HepG2 (cell line): ENCODE measurements around the gene HES6. TPM values are rescaled to one million over a fixed set of nuclear protein-coding genes. Genes with fewer than 3 reads are reported as not detected.
A peak's percentile ranks its signal among the peaks of the same experiment; 100 is the strongest.

Source experiments
- ATF2 ChIP-seq: sonication (generic); formaldehyde crosslinking; IDR thresholded peaks from 2 replicates; pipeline ENCODE4 v1.4.0; 2020; ENCODE audit warnings: missing genetic modification reagents
- ATRX ChIP-seq: sonication (generic); formaldehyde crosslinking; IDR thresholded peaks from 2 replicates; pipeline ENCODE4 v1.4.0; 2020; ENCODE audit warnings: missing genetic modification reagents, borderline replicate concordance
- BRD4 ChIP-seq: sonication (generic); formaldehyde crosslinking; IDR thresholded peaks from 2 replicates; pipeline ENCODE4 v1.4.0; 2020; ENCODE audit warnings: missing genetic modification reagents
- FOXJ3 ChIP-seq: sonication (generic); formaldehyde crosslinking; IDR thresholded peaks from 2 replicates; pipeline ENCODE4 v1.4.0; 2020; ENCODE audit warnings: missing genetic modification reagents, mild to moderate bottlenecking, borderline replicate concordance
- HMGA1 ChIP-seq: sonication (generic); formaldehyde crosslinking; conservative IDR thresholded peaks from 2 replicates; pipeline ENCODE4 v1.4.0; 2020; ENCODE audit warnings: missing genetic modification reagents
- HNRNPK ChIP-seq: fragments of 200-400 bp; formaldehyde crosslinking; IDR thresholded peaks from 2 replicates; pipeline ENCODE4 v1.6.1; 2018; ENCODE audit warnings: low read length, low read depth, moderate library complexity, mild to moderate bottlenecking; ENCODE audit not compliant: poor library complexity, severe bottlenecking
- MEIS2 ChIP-seq: sonication (generic); formaldehyde crosslinking; IDR thresholded peaks from 2 replicates; pipeline ENCODE4 v1.9.0; 2021; ENCODE audit warnings: mild to moderate bottlenecking, missing genetic modification reagents
- NFE2 ChIP-seq: sonication (generic); formaldehyde crosslinking; IDR thresholded peaks from 2 replicates; pipeline ENCODE4 v1.4.0; 2020; ENCODE audit warnings: missing genetic modification reagents
- PLRG1 ChIP-seq: fragments of 450-650 bp; conservative IDR thresholded peaks from 2 replicates; pipeline ENCODE4 v1.6.1; 2016
- PPARG ChIP-seq: conservative IDR thresholded peaks from 2 replicates; pipeline ENCODE4 v1.6.1; 2016; ENCODE audit warnings: missing biosample characterization, missing genetic modification reagents
- SNRNP70 ChIP-seq: fragments of 200-400 bp; formaldehyde crosslinking; IDR thresholded peaks from 2 replicates; pipeline ENCODE4 v1.6.1; 2017; ENCODE audit warnings: mild to moderate bottlenecking, low read depth, low read length, moderate library complexity
- TCF12 ChIP-seq, 2 experiments: fragments of 450-650 bp in 1 of 2; sonication (generic) in 1 of 2; formaldehyde crosslinking in 1 of 2; IDR thresholded peaks; 2 replicates each; pipeline versions ENCODE4 v1.6.1 to v1.8.0; 2017 to 2022; ENCODE audit warnings: antibody characterized with exemption in 1 of 2, mild to moderate bottlenecking in 1 of 2, missing genetic modification reagents in 1 of 2, moderate library complexity in 1 of 2
- TFAP4 ChIP-seq: sonication (generic); IDR thresholded peaks from 2 replicates; pipeline ENCODE4 v1.6.1; 2016; ENCODE audit warnings: low read depth, borderline replicate concordance
- ZBTB46 ChIP-seq: sonication (generic); formaldehyde crosslinking; IDR thresholded peaks from 2 replicates; pipeline ENCODE4 v1.4.0; 2020; ENCODE audit warnings: mild to moderate bottlenecking, missing genetic modification reagents, borderline replicate concordance
- ZFP36L1 ChIP-seq: sonication (generic); formaldehyde crosslinking; IDR thresholded peaks from 2 replicates; pipeline ENCODE4 v1.8.0; 2022; ENCODE audit warnings: mild to moderate bottlenecking, missing genetic modification reagents, moderate library complexity
- ZIK1 ChIP-seq: sonication (generic); formaldehyde crosslinking; IDR thresholded peaks from 2 replicates; pipeline ENCODE4 v1.5.0; 2020; ENCODE audit warnings: mild to moderate bottlenecking, low read depth, missing genetic modification reagents, borderline replicate concordance
- ZNF317 ChIP-seq: sonication (generic); formaldehyde crosslinking; IDR thresholded peaks from 2 replicates; pipeline ENCODE4 v1.5.0; 2020; ENCODE audit warnings: mild to moderate bottlenecking, missing genetic modification reagents
- ZNF350 ChIP-seq: sonication (generic); formaldehyde crosslinking; IDR thresholded peaks from 2 replicates; pipeline ENCODE4 v1.4.0; 2020; ENCODE audit warnings: mild to moderate bottlenecking, low read depth, missing genetic modification reagents, borderline replicate concordance
- ZNF557 ChIP-seq: sonication (generic); formaldehyde crosslinking; IDR thresholded peaks from 2 replicates; pipeline ENCODE4 v1.4.0; 2020; ENCODE audit warnings: missing genetic modification reagents
- ZNF567 ChIP-seq: sonication (generic); formaldehyde crosslinking; IDR thresholded peaks from 2 replicates; pipeline ENCODE4 v1.8.1; 2023; ENCODE audit warnings: mild to moderate bottlenecking, missing genetic modification reagents, borderline replicate concordance
- ZNF574 ChIP-seq: sonication (generic); formaldehyde crosslinking; IDR thresholded peaks from 2 replicates; pipeline ENCODE4 v1.4.0; 2020; ENCODE audit warnings: missing genetic modification reagents
- ZNF883 ChIP-seq: sonication (generic); formaldehyde crosslinking; IDR thresholded peaks from 2 replicates; pipeline ENCODE4 v1.5.1; 2020; ENCODE audit warnings: mild to moderate bottlenecking, missing genetic modification reagents; ENCODE audit errors: not compliant biosample characterization
- polyA plus RNA-seq, 8 experiments: library from polyadenylated mRNA; depleted of rRNA in 3 of 8; stranded (reverse) in 7 of 8; unstranded in 1 of 8; fragments of >200 nt; fragmentation: Illumina TruSeq in 4 of 8; extraction: Trizol in 4 of 8; gene quantifications; 2 replicates each; pipeline versions ENCODE4 v1.2.1 to v1.2.3, GENCODE V29; 2011 to 2016; ENCODE audit warnings: low read depth in 4 of 8, missing spikeins in 1 of 8, mixed read lengths in 1 of 8; ENCODE audit not compliant: insufficient read depth in 1 of 8
- total RNA-seq, 5 experiments: library from RNA; depleted of rRNA; stranded (reverse); fragments of >200 nt; fragmentation: Illumina TruSeq; extraction: Trizol; gene quantifications; 2 replicates each; pipeline ENCODE4 v1.2.3, GENCODE V29; 2016; ENCODE audit warnings: low read depth in 1 of 5

Gene HES6
- total and polyA plus RNA-seq, 2 of the 13 experiments (the other 11 are each of a cell fraction or from before 2014, with no cell fraction given), result 19.5 to 82.8 TPM

DNA sequence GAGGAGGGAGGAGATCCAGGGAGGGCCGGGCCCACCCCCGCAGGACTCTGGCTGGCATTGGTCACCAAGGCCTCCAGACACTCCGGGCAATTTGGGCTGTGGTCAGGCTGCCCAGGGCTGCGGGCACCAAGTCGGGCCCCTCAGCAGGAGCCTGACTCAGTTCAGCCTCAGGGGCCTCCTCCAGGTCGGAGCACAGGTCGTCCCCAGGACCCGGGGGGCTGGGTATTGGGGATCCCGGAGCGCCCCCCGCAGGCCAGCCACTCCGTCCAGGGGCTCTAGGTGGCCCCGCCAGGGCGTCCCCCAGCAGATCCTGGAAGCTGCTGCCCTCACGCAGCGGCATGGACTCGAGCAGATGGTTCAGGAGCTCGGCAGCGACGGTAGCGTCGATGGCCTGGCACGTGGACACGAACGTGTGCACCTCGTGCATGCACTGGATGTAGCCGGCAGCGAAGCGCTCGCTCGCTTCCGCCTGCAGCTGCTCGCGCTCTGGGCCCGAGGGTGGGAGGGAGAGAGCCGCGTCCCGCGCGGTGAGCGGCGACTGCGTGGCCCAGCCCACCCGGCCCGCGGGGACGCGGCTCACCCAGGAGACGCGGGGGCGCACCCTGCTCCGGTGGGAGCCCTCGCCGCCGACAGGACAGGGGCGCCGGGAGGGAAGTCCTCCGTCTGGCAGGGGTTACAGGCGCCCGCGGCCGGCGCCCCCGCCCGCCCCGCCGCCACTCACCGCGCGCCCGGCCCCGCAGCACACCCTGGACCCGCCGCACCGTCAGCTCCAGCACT lies 884 bp downstream of the HES6 start (continued):
- TF ChIP-seq TFAP4, result no peak
- peak; percentile 97 for TF ChIP-seq MEIS2 (CRISPR knock-in tag)
- peak; percentile 99 for TF ChIP-seq ZIK1
- TF ChIP-seq ZFP36L1 (CRISPR knock-in tag), result peak; percentile 86; the same call in 1 of the 2 replicates
- TF ChIP-seq ZNF574 (CRISPR knock-in tag), result peak; percentile 92
- TF ChIP-seq ZNF883 (CRISPR knock-in tag), result peak; percentile 98
- TF ChIP-seq ZNF317 (CRISPR knock-in tag), result peak; percentile 87
- 0 out of 2 replicates have a peak, but pooled peaks have one; percentile 82 for TF ChIP-seq ZNF567 (CRISPR knock-in tag)
- TF ChIP-seq HMGA1, result no peak
- no peak for TF ChIP-seq ZBTB46 (CRISPR knock-in tag)
- TF ChIP-seq PPARG (CRISPR knock-in tag), result peak; percentile 65
- TF ChIP-seq FOXJ3 (CRISPR knock-in tag), result peak; percentile 73
- TF ChIP-seq ATRX (CRISPR knock-in tag), result peak; percentile 95; the same call in 1 of the 2 replicates
- TF ChIP-seq TCF12 (IDR thresholded peaks at IDR 0.05), result no peak
- TF ChIP-seq TCF12 (CRISPR knock-in tag; IDR thresholded peaks at IDR 0.05), result peak; percentile 64; the same call in 1 of the 2 replicates
- 0 out of 2 replicates have a peak, but pooled peaks have one; percentile 30 for TF ChIP-seq ATF2 (CRISPR knock-in tag)
- TF ChIP-seq SNRNP70, result no peak
- TF ChIP-seq ZNF557 (CRISPR knock-in tag), result peak; percentile 99
- TF ChIP-seq ZNF350 (CRISPR knock-in tag), result peak; percentile 41; the same call in 1 of the 2 replicates
- no peak for TF ChIP-seq PLRG1
- no peak; the same call in 1 of the 2 replicates for TF ChIP-seq NFE2 (CRISPR knock-in tag)
- no peak for TF ChIP-seq HNRNPK
- peak; percentile 82 for TF ChIP-seq BRD4 (CRISPR knock-in tag)
